ENCODE measurements around the gene CLSTN1.

CLSTN1 gene

DNA sequence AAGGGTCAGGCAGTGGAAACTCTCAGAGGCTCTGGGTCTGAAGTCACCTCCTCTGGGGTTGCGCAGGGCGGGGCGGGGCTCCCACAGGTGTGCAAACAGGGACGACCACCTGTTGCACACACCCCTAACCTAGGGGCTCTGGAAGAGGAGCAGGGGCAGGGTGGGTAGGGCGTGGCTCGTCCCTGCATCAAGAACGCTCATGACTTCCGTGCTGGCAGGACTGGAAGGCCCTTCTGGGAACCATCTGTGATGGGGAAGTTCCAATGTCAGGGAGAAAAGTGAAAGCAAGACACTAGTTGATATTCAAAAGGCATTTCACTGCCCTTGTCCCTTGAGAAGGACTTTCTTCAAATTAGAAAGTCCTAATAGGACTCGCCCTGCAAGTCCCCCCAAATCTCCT lies 22.1 kb upstream of the CLSTN1 start:
- no peak overlapping the region for H3K4me3 ChIP-seq (ENCODE audit: low read depth, low read length)
- DNase-seq (ENCODE audit: low read depth) = no peak
- TF ChIP-seq CTCF (IDR thresholded peaks at IDR 0.05; ENCODE audit: low read depth, low read length, missing control alignments) = no peak

GRCh38 chr1:9844756-9845155 lies 21.0 kb upstream of the CLSTN1 start:
- no peak overlapping the region for H3K4me3 ChIP-seq (ENCODE audit: low read depth, low read length)
- TF ChIP-seq CTCF (IDR thresholded peaks at IDR 0.05; ENCODE audit: low read depth, low read length, missing control alignments) = no peak
- DNase-seq (ENCODE audit: low read depth) = no peak

- H3K4me3 ChIP-seq (ENCODE audit: low read depth, low read length) = no peak overlapping the region
- no peak for TF ChIP-seq CTCF (IDR thresholded peaks at IDR 0.05; ENCODE audit: low read depth, low read length, missing control alignments)
- DNase-seq (ENCODE audit: low read depth) = no peak
Measured at GRCh38 chr1:9844106-9844505, 20.3 kb upstream of the CLSTN1 start.

DNA sequence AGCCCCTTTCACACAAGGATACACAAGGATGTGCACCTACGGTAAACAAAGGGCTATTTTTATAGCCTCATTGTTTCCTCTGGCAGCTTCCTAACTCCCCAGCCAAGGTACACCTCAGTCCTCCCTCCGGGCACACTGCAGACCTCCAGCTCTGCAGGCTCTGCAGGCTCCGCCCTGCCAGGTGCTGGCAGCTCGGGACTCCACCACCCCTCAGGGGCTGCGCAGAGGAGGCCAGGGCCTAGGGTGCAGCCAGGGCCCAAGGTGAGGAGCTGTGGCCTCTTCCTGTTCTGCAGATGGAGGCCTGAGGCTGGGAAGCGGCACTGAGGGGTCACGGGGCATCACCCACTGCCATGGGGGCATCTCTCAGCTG lies 19.8 kb upstream of the CLSTN1 start:
- TF ChIP-seq CTCF (IDR thresholded peaks at IDR 0.05; ENCODE audit: low read depth, low read length, missing control alignments) = no peak
- DNase-seq (ENCODE audit: low read depth) = no peak
- no peak overlapping the region for H3K4me3 ChIP-seq (ENCODE audit: low read depth, low read length)

GRCh38 chr1:9842781-9843575 lies 19.2 kb upstream of the CLSTN1 start:
- H3K4me3 ChIP-seq (ENCODE audit: low read depth, low read length) = no peak overlapping the region
- DNase-seq (ENCODE audit: low read depth) = no peak
- TF ChIP-seq CTCF (IDR thresholded peaks at IDR 0.05; ENCODE audit: low read depth, low read length, missing control alignments) = peak; percentile 4

GRCh38 chr1:9842073-9842711 lies 18.4 kb upstream of the CLSTN1 start:
- no peak for TF ChIP-seq CTCF (IDR thresholded peaks at IDR 0.05; ENCODE audit: low read depth, low read length, missing control alignments)
- H3K4me3 ChIP-seq (ENCODE audit: low read depth, low read length) = no peak overlapping the region
- DNase-seq (ENCODE audit: low read depth) = no peak

- no peak overlapping the region for H3K4me3 ChIP-seq (ENCODE audit: low read depth, low read length)
- TF ChIP-seq CTCF (IDR thresholded peaks at IDR 0.05; ENCODE audit: low read depth, low read length, missing control alignments) = no peak
- DNase-seq (ENCODE audit: low read depth) = no peak
Measured at GRCh38 chr1:9841460-9841859, 17.7 kb upstream of the CLSTN1 start.

Data from GM12864 (cell line).